ENCODE results near the gene ETFDH.
"Not testable (repeated sequence)": the region's sequence is repeated elsewhere in the genome, so short reads cannot be mapped to it uniquely, and the experiment has no call there.

Gene ETFDH

GRCh38 chr4:158715802-158716201 is 43.7 kb downstream of the ETFDH start:
- H3K4me3 Mint-ChIP-seq, result no peak overlapping the region
- DNase-seq (no peak), ATAC-seq (no peak)
- H3K36me3 Mint-ChIP-seq (ENCODE audit: low read depth), result peaks cover 75% of the 10 kb centered on the region
- H3K27me3 Mint-ChIP-seq, result no peaks in the 10 kb centered on the region
- peak overlapping the region; percentile 30 for H3K27ac Mint-ChIP-seq
- H3K9me3 Mint-ChIP-seq, result no peaks in the 10 kb centered on the region
- peaks cover 10% of the 10 kb centered on the region for H3K4me1 Mint-ChIP-seq

GRCh38 chr4:158721680-158722079 is 49.6 kb downstream of the ETFDH start:
- H3K36me3 Mint-ChIP-seq (ENCODE audit: low read depth), result peaks cover 49% of the 10 kb centered on the region

GRCh38 chr4:158722291-158722916 is 50.3 kb downstream of the ETFDH start:
- Mint-ChIP-seq H3K27me3 (peaks cover 10% of the 10 kb centered on the region), H3K4me3 (peak overlapping the region; percentile 93), H3K9me3 (no peaks in the 10 kb centered on the region), H3K27ac (peak overlapping the region; percentile 99), H3K36me3 (ENCODE audit: low read depth) (peaks cover 43% of the 10 kb centered on the region), H3K4me1 (peaks cover 46% of the 10 kb centered on the region)
- ATAC-seq (no peak), DNase-seq (no peak)

More at GRCh38 chr4:158721680-158722079, 49.6 kb downstream of the ETFDH start:
- Mint-ChIP-seq H3K27me3 (peaks cover 4% of the 10 kb centered on the region), H3K27ac (peak overlapping the region; percentile 99), H3K4me1 (peaks cover 43% of the 10 kb centered on the region), H3K9me3 (no peaks in the 10 kb centered on the region), H3K4me3 (peak overlapping the region; percentile 93)
- ATAC-seq (no peak), DNase-seq (no peak)

- peak; percentile 88 for ATAC-seq
- peaks cover 15% of the 10 kb centered on the region for H3K27me3 Mint-ChIP-seq
- peak within 1 kb of the TSS; percentile 93 for H3K4me3 Mint-ChIP-seq
- H3K9me3 Mint-ChIP-seq, result no peaks in the 10 kb centered on the region
- peak; percentile 90 for DNase-seq
- H3K4me1 Mint-ChIP-seq, result peaks cover 46% of the 10 kb centered on the region
- peak within 1 kb of the TSS; percentile 99 for H3K27ac Mint-ChIP-seq
- H3K36me3 Mint-ChIP-seq (ENCODE audit: low read depth), result peaks cover 35% of the 10 kb centered on the region
Observed at GRCh38 chr4:158722917-158723793, 51.1 kb downstream of the ETFDH start, which contains the start of gene PPID. Gene PPID (minus strand): TSS chr4:158723396. CDS start chr4:158723288, 108 bp downstream.

GRCh38 chr4:158724637-158725036 is 52.5 kb downstream of the ETFDH start:
- H3K4me3 Mint-ChIP-seq, result peak overlapping the region; percentile 93
- no peaks in the 10 kb centered on the region for H3K9me3 Mint-ChIP-seq
- H3K27ac Mint-ChIP-seq, result peak overlapping the region; percentile 78
- H3K4me1 Mint-ChIP-seq, result peaks cover 50% of the 10 kb centered on the region
- H3K27me3 Mint-ChIP-seq, result peaks cover 28% of the 10 kb centered on the region
- no peak for ATAC-seq
- peaks cover 22% of the 10 kb centered on the region for H3K36me3 Mint-ChIP-seq (ENCODE audit: low read depth)
- no peak for DNase-seq

- Mint-ChIP-seq H3K36me3 (ENCODE audit: low read depth) (peaks cover 9% of the 10 kb centered on the region), H3K27ac (no peak overlapping the region), H3K4me3 (no peak overlapping the region), H3K4me1 (peaks cover 42% of the 10 kb centered on the region), H3K27me3 (peaks cover 37% of the 10 kb centered on the region), H3K9me3 (no peaks in the 10 kb centered on the region)
- DNase-seq, result no peak
- ATAC-seq, result peak; percentile 9
Observed at GRCh38 chr4:158726633-158727032, 54.5 kb downstream of the ETFDH start.

GRCh38 chr4:158728236-158728635 is 56.1 kb downstream of the ETFDH start:
- ATAC-seq (no peak), DNase-seq (no peak)
- H3K27ac Mint-ChIP-seq, result no peak overlapping the region
- no peaks in the 10 kb centered on the region for H3K36me3 Mint-ChIP-seq (ENCODE audit: low read depth)
- H3K4me1 Mint-ChIP-seq, result peaks cover 37% of the 10 kb centered on the region
- H3K9me3 Mint-ChIP-seq, result no peaks in the 10 kb centered on the region
- peaks cover 49% of the 10 kb centered on the region for H3K27me3 Mint-ChIP-seq
- no peak overlapping the region for H3K4me3 Mint-ChIP-seq

- ATAC-seq, result peak; percentile 85
- DNase-seq, result peak; percentile 44
- peaks cover 24% of the 10 kb centered on the region for H3K4me1 Mint-ChIP-seq
- peaks cover 49% of the 10 kb centered on the region for H3K27me3 Mint-ChIP-seq
- no peaks in the 10 kb centered on the region for H3K9me3 Mint-ChIP-seq
- no peak overlapping the region for H3K27ac Mint-ChIP-seq
- no peak overlapping the region for H3K4me3 Mint-ChIP-seq
- H3K36me3 Mint-ChIP-seq (ENCODE audit: low read depth), result no peaks in the 10 kb centered on the region
Observed at GRCh38 chr4:158729716-158730559, 57.8 kb downstream of the ETFDH start.

- no peak for DNase-seq
- H3K36me3 Mint-ChIP-seq (ENCODE audit: low read depth), result no peaks in the 10 kb centered on the region
- peaks cover 13% of the 10 kb centered on the region for H3K27me3 Mint-ChIP-seq
- no peaks in the 10 kb centered on the region for H3K9me3 Mint-ChIP-seq
- no peak for ATAC-seq
- H3K4me3 Mint-ChIP-seq, result no peak overlapping the region
- no peak overlapping the region for H3K27ac Mint-ChIP-seq
- H3K4me1 Mint-ChIP-seq, result no peaks in the 10 kb centered on the region
Observed at GRCh38 chr4:158738866-158739265, 66.8 kb downstream of the ETFDH start.

- H3K36me3 Mint-ChIP-seq (ENCODE audit: low read depth), result no peaks in the 10 kb centered on the region
- peaks cover 13% of the 10 kb centered on the region for H3K27me3 Mint-ChIP-seq
- no peak for ATAC-seq
- H3K4me3 Mint-ChIP-seq, result no peak overlapping the region
- no peak for DNase-seq
- H3K27ac Mint-ChIP-seq, result no peak overlapping the region
- no peaks in the 10 kb centered on the region for H3K4me1 Mint-ChIP-seq
- no peaks in the 10 kb centered on the region for H3K9me3 Mint-ChIP-seq
Observed at GRCh38 chr4:158739600-158739999, 67.5 kb downstream of the ETFDH start.

- H3K27ac Mint-ChIP-seq, result no peak overlapping the region
- DNase-seq, result no peak
- no peak for ATAC-seq
- H3K4me1 Mint-ChIP-seq, result no peaks in the 10 kb centered on the region
- H3K27me3 Mint-ChIP-seq, result peaks cover 12% of the 10 kb centered on the region
- no peaks in the 10 kb centered on the region for H3K9me3 Mint-ChIP-seq
- no peaks in the 10 kb centered on the region for H3K36me3 Mint-ChIP-seq (ENCODE audit: low read depth)
- no peak overlapping the region for H3K4me3 Mint-ChIP-seq
Observed at GRCh38 chr4:158741326-158742021, 69.4 kb downstream of the ETFDH start.

- not testable (repeated sequence) for H3K36me3 Mint-ChIP-seq (ENCODE audit: low read depth); ATAC-seq; H3K4me1 Mint-ChIP-seq; H3K27ac Mint-ChIP-seq; DNase-seq; H3K4me3 Mint-ChIP-seq; H3K9me3 Mint-ChIP-seq; H3K27me3 Mint-ChIP-seq
Observed at GRCh38 chr4:158746537-158746936, 74.4 kb downstream of the ETFDH start.

- ATAC-seq (no peak), DNase-seq (no peak)
- H3K27me3 Mint-ChIP-seq, result peaks cover 7% of the 10 kb centered on the region
- H3K4me3 Mint-ChIP-seq, result no peak overlapping the region
- H3K9me3 Mint-ChIP-seq, result no peaks in the 10 kb centered on the region
- no peak overlapping the region for H3K27ac Mint-ChIP-seq
- no peaks in the 10 kb centered on the region for H3K36me3 Mint-ChIP-seq (ENCODE audit: low read depth)
- H3K4me1 Mint-ChIP-seq, result no peaks in the 10 kb centered on the region
Observed at GRCh38 chr4:158750379-158750778, 78.3 kb downstream of the ETFDH start.
